GM13977 (cell line): ENCODE measurements around the gene ZCCHC14.

ENCODE experiments used
- DNase-seq: peaks from one replicate; pipeline ENCODE4 v3.0.0; 2012; ENCODE audit warnings: low spot score
- in situ Hi-C: fragments of 300-500 bp; cut with MboI; formaldehyde crosslinking; loops from one replicate; pipeline ENCODE4 v1.12.0; 2022; ENCODE audit warnings: low sequenced_read_pairs, low pct_unique_long_range_greater_than_20kb, mixed read lengths, inconsistent platforms; ENCODE audit not compliant: unreplicated experiment
- TF ChIP-seq, protein P1 (sequence below): IDR thresholded peaks from 2 replicates; pipeline ENCODE4 v1.5.1; 2012; ENCODE audit warnings: mild to moderate bottlenecking, control low read depth; ENCODE audit not compliant: insufficient read depth; ENCODE audit errors: extremely low read depth, missing control alignments

ZCCHC14 gene

DNA sequence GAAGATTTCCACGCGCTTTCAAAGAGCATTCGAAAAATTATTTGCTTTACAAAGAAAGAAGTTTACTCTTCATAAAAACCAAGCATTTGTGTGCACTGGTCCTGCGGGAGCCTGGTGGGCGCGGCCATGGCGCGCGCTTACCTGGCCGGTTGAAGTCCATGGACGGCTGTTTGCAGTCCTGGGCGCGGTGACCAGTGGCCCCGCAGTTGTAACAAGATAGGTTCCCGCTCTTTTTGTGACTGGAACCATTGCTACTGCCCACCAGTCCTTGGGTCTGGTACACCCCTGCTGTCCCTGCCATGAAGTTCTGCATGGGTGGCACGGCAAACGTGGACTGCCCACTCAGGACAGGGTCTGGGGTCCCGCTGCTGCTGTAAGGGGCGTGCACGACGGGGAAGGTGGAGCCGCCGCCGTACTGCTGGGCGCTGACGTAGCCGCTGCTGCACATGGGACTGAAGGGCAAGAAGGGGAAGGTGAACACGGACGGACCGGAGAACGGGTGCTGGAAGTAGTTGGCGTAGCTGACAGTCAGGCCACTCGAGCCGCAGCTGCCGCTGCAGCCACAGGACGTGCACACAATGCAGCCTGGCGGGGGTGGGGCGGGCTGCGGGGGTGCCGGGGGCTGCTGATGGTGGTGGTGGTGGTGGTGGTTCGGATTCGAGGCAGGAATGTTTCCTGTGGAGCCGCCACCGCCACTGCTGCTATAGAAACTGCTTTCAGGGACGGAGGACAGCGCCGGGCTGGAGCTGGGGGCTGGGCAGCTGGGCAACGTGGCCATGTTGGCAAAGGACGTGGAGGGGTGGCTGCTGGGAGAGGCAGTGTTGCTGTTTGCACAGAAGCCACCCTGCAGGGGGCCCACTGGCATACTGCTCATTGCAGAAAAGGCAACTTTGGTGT is 81.2 kb downstream of the ZCCHC14 start:
- DNase-seq: no peak
- in situ Hi-C loops: no loop called here
- TF ChIP-seq, protein P1, sequence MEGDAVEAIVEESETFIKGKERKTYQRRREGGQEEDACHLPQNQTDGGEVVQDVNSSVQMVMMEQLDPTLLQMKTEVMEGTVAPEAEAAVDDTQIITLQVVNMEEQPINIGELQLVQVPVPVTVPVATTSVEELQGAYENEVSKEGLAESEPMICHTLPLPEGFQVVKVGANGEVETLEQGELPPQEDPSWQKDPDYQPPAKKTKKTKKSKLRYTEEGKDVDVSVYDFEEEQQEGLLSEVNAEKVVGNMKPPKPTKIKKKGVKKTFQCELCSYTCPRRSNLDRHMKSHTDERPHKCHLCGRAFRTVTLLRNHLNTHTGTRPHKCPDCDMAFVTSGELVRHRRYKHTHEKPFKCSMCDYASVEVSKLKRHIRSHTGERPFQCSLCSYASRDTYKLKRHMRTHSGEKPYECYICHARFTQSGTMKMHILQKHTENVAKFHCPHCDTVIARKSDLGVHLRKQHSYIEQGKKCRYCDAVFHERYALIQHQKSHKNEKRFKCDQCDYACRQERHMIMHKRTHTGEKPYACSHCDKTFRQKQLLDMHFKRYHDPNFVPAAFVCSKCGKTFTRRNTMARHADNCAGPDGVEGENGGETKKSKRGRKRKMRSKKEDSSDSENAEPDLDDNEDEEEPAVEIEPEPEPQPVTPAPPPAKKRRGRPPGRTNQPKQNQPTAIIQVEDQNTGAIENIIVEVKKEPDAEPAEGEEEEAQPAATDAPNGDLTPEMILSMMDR: no peak

DNA sequence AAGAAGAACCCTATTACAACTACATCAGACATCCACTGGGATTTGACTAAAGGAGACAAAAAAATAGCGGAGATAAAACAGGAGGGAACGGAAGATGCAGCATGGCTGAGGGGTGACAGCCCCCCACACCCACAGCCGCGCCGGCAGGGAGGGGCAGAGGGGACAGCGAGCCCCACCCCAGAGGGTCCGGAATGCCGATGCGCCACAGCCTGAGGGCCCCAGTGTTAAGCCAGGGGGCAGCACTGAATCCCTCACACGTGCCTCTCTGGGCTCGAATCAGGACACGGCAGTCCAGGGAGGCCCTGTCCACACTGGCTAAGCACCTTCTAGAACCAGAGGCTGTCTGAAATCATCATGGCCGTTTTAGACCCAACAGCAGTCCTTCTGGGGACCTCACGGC is 81.9 kb downstream of the ZCCHC14 start:
- TF ChIP-seq, protein P1: no peak
- in situ Hi-C loops: no loop called here
- DNase-seq: no peak

DNA sequence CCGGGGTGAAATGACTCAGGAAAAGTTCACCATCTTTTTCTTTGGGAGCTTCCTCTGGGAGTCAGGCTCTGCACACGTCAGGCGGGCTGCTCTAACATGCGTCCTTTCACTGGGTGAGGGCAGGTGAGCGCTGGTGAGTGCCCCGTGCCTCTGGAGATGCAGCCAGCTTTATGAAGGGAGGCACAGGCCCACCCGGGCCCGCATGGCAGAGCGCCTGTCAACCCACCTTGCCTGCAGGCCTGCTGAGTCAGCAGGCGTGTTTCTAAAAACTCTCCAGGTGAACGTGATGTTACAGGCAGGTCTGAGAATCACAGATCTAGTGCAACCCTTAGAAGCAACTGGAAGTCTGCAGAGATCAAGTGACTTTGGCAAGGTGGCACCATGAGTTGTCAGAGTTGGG is 82.3 kb downstream of the ZCCHC14 start:
- TF ChIP-seq, protein P1: no peak
- no peak for DNase-seq
- in situ Hi-C loops: no loop called here

DNA sequence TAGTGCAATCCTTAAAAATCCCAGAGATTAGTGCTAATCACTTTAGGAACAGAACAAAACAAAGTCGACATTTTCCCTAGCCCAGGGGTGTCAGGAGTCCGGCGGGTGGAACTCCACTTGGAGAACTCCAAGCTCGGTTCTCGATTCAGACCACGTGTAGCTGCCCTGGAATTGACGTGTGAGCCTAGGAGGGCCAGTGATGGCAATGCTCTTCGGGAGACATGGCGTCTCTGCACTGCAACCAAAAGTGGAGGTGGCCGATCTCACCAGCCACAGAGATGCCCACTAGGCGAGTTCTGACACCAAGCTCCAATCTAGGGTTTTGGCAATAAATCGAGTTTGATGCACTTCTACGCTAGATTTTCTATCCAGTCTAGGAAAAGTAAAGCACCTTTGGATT is 83.0 kb downstream of the ZCCHC14 start:
- no peak for DNase-seq
- in situ Hi-C loops: no loop called here
- TF ChIP-seq, protein P1: no peak

DNA sequence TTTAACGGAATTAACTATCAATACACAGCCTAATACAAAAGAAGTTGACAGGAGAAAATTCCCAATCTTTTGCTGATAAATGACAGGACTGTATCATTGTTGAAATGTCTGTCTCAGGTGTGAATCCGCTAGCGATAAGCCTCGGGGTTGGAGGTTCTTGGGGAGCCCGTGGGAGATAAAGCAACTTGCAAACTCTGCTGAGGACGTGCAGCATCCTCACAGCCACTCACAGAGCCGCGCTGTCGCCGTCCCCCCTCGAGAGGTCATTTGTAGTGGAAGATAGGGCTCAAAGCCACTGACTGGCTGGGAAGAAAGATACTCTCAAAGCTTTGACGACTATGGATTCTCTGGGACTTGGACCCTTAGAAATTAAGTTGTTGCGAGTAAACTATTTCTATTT is 83.7 kb downstream of the ZCCHC14 start:
- in situ Hi-C loops: no loop called here
- TF ChIP-seq, protein P1: no peak
- DNase-seq: no peak

DNA sequence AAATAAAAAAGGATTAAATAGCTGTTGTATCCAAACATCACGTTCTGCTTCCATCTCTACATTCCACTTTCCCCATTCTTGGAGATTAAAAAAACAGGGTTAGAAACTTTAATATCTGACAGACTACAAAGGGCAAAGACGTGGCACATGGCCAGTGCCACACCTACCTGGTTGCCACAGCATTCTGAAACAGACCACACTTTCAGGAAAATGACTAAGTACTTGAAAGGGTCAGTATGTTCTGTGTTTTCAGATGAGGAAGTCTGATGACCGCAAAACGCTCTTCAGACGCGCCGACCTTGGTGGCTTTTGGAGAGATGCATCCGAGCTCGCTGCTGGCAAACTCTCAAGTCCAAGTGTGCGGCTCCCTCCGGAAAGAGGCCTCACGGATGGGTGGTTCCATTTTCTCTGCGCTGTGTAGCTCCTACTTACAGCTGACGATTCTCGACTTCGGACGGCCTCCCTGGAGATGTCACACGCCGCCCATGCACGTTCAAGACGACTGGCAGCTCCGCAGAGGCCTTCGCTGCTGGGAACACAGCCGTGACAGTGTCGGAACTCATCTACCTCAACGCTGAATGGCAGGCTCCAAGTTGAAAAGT is 85.2 kb downstream of the ZCCHC14 start:
- in situ Hi-C loops: no loop called here
- TF ChIP-seq, protein P1: no peak

More for the DNA sequence above, 85.2 kb downstream of the ZCCHC14 start:
- DNase-seq: no peak
